Hematopoietic multipotent progenitor cell (in vitro differentiated cells): Measurements from ENCODE around the gene OGFOD2. TPM values are rescaled to one million over a fixed set of nuclear protein-coding genes. Genes with fewer than 3 reads are reported as not detected.

Source experiments
- DNase-seq, 3 donors: peaks; one replicate each; pipeline ENCODE4 v3.0.0-alpha.2; 2011 to 2015; ENCODE audit warnings: low read depth in 2 of 3, low spot score in 2 of 3
- total RNA-seq: library from RNA; depleted of rRNA; stranded (reverse); fragments of >200 nt; gene quantifications from one replicate; pipeline ENCODE4 v1.2.3, GENCODE V29; 2012

Gene OGFOD2
- total RNA-seq, 1 donor = 35.0 TPM

DNA sequence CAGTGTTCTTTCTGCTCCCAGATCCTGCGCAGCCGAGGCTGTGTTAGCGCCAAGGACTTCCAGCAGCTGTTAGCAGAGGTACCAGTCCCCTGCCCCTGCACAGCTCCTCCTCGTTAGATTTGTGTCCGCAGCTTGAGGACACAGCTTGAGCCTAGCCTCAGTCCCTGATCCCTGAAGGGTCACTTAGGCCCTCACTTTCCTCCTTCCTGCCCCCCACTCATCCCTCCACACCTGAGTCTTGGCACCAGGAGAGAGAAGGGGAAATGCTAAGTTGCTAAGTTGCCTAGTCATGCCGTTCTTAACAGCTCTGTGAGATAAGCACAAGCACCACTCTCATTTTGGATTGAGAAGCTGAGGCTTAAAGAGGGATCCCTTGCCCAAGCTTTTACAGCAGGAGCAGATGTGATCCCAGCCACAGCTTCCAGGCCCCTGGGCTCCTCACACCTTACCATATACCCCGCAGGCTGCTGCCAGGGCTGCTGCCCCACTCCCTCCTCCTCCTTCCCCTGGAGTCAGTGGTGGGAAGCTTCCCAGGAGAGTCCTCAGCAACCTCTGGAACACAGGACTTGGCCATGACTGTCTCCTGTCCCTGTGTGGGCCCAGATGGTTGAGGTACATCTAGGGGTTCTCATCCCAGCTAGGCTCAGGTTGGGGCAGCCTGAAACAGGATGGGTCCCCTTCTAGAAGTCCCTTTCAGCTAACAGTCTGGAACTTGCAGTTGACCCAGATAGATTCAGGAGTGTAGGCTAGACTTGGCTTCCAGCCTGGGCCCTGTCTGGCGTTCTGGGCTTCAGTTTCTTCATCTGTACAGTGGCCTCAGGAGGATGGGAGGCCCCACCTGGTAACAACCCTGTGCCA, 975 bp downstream of the OGFOD2 start:
- peak in 1 of 3 donors; percentile 33 for DNase-seq

DNA sequence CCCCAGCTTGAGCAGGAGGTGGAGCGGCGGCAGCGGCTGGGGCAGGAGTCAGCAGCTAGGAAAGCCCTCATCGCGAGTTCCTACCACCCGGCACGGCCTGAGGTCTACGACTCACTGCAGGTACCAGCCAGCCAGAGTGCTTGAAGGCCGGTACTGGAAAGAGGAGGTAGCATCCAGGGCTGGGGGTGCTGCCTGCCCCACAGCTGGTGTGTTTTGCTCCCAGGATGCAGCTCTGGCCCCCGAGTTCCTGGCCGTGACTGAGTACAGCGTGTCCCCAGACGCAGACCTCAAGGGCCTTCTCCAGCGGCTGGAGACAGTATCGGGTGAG, 1.6 kb downstream of the OGFOD2 start:
- no peak for DNase-seq

DNA sequence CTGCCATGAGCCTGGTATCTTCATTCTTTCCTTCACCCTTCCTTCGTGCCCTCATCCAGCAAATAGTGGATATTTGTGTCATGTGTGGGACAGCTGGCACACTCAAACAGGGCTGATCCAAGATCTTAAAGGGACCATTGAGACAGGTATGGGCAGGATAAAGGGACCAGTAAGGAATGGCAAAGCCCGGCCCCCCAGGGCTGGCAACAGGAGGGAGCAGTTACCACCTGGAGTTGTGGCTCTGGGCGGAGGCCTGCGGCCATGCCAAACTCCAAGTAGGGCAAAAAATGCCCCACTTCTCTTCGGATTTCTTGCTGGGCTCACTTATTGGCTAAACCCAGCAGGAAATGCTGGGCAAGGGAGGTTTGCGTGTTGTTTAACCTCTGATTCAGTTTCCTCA, 2.1 kb downstream of the OGFOD2 start:
- DNase-seq = no peak

DNA sequence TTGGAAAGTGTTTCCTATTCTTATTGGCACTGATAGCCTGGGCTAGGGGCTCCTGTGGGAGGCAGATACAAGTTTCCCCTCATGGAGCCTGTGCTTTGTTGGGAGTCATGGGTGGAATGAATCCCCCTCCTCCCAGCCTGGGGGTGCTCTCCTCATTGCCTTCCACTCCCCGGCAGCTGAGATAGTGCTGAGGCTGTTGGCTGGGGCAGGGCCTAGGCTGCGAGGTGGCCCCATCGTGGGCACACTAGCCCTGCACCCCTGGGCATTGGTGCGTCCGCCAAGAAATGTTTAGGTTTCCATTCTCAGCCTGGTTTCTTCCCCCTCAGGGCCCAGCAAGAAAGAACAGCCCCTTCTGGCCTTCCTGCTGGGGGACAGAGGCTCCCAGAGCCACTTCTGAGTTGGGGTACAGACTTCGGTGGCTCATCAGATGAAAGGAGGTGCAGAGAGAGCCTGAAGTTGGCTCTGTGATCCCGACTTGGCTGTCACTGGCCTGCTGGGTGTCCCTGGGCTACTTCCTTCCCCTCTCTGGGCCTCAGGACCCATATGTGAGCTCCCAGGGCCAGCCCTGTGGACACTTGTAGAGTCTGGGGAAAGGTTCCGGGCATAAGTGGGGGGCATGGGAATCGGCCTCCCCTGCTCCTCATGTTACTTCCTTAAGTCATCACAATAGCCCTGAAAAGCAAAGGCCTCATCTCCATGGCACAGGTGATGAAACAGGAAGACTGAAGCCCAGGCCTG, 2.8 kb downstream of the OGFOD2 start:
- no peak for DNase-seq

DNA sequence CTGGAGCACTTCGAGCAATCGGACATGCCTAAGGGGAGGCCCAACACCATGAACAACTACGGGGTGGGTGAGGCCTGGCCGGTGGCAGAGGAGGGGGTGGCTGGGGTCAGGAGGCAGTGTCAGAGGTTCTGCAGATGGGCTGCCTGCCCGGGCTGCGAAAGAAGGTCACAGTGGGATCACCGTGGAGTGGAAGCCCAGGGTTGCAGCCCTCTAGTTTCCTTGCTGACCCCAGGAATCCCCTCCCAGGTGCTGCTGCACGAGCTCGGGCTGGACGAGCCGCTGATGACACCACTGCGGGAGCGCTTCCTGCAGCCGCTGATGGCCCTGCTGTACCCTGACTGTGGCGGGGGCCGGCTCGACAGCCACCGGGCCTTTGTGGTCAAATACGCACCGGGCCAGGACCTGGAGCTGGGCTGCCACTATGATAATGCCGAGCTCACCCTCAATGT, 3.5 kb downstream of the OGFOD2 start:
- DNase-seq = no peak

DNA sequence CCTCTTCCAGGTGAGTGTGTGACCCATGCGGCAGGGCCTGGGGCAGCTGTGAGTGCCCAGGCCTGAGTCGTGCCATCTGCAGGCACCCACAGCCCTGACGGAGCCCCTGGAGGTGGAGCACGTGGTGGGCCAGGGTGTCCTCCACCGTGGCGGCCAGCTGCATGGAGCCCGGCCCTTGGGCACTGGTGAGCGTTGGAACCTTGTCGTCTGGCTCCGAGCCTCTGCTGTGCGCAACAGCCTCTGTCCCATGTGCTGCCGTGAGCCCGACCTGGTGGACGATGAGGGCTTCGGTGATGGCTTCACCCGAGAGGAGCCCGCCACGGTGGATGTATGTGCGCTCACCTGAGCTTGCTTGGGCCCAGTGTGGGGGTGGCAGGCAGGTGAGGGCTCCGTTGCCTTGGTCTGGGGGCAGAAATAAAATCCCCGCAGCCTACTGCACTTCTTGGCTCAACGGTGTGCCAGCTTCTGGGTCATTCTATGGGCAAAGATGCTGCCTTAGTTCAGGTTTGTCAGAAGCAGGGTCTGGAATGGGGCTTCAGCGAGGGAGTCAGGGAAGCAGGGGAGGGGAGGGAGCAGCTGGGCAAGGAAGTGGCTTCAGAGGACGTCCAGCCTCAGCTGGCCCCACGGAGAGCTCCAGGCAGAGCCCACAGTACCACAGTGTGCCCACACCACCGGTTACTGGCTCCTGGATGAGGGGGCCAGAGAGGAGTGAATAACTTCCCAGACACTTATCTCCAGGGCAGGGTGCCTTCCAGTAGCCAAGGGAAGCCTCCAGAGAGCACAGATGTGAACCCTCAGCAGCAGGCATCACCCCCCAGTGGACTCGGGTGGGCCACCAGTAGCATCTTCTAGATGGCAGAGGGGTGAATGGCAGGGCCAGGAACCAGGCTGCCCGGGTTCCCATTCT, 4.2 kb downstream of the OGFOD2 start:
- DNase-seq = no peak

DNA sequence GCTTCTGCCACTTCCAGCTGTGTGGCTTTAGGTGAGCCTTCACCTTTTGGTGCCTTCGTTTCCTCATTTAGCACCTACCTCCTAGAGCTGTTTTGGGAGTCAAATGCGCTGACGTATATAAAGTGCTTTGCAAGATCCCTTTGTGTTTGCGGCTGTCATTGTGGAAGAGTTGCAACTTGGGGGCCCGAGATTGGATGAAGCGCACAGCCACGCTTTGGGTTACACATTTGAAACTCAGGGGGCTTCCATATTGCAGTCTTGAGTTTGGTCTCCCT, 4.8 kb downstream of the OGFOD2 start:
- no peak for DNase-seq

DNA sequence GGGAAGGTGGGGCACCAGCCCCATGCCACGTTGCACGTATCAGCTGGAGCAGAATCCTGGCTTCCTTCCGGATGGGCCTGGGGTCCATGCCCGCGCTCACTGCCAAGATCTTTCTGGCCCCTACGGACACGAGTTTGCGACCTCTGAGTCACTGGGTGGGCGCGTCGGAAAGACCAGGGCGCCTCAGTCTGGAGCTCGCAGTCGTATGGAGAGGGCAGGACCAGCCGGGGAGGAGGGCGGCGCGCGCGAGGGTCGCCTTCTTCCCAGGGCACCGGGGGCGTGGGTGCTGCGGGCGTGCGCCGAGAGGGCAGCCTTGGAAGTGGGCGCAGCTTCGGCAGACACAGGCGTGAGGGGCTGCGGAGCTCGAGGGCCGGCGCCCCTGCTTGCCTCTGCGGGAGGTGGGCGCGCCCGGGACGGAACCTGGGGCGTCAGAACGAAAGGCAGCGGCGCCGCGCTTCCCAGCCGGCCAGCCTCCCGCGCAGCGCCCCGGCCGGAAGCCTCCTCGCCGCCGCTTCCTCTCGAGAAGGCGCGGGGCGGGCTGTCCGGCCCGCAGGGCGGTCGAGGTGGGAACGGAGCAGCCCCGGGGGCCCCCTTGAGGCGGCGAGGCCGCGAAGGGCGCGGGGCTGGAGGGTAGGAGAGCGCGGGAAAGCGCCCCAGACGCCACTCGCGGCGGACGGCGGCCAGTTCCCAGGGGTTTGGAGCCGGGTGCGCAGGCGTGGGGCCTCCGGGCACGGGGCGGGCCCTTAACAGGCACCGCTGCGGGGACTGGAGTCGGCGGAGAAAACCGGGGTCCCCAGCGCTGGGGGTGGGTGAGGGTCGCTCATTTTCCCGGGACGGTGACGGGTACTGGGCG, 5.4 kb downstream of the OGFOD2 start, which contains the start of gene ARL6IP4:
ARL6IP4 (plus strand) TSS at position 499 of the 853 bp plus-strand sequence. CDS start 459 bp downstream, outside the sequence.
- DNase-seq = peak; percentile 39 to 67 (median 62)

DNA sequence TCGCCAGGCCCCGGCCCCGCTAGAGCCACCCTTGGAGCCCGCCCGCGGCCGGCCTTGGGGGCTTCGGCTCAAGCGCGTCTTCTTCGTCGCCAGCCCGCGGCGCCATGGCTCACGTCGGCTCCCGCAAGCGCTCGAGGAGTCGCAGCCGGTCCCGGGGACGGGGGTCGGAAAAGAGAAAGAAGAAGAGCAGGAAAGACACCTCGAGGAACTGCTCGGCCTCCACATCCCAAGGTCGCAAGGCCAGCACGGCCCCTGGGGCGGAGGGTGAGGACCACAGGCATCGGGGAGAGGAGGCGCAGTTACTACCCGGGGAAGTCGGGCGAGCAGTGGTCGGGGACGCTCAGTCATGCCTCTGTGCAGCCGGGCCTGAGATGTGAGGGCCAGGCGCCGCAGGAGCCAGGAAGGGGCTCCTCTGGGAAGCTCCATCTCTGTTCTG, 6.0 kb downstream of the OGFOD2 start:
- no peak for DNase-seq

DNA sequence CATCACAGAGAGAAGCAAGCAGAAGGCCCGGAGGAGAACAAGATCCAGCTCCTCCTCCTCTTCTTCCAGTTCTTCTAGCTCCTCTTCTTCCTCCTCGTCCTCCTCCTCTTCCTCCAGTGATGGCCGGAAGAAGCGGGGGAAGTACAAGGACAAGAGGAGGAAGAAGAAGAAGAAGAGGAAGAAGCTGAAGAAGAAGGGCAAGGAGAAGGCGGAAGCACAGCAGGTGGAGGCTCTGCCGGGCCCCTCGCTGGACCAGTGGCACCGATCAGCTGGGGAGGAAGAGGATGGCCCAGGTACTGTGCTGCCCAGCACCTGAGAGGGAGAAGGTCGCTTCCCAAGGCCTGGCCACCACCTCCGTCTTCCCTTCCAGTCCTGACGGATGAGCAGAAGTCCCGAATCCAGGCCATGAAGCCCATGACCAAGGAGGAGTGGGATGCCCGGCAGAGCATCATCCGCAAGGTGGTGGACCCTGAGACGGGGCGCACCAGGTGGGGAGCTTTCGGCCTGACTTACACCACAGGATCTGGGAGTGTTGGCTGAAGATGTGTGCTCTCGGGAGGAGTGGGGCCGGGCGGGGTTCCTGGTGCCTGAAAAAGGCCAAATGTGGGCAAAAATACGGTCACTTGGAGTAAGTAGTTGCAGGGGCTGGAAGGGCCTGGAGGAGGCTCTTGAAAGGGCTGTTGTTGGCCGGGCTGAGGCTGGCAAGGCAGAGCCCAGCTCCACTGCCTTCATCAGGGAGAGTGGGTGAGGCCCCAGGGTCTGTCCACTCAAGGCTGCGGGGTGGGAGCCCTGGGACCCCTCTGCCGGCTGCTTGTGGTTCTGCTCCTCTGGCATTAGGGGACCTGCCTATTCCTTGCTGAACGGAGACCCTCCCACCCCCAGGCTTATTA, 6.8 kb downstream of the OGFOD2 start:
- no peak for DNase-seq

DNA sequence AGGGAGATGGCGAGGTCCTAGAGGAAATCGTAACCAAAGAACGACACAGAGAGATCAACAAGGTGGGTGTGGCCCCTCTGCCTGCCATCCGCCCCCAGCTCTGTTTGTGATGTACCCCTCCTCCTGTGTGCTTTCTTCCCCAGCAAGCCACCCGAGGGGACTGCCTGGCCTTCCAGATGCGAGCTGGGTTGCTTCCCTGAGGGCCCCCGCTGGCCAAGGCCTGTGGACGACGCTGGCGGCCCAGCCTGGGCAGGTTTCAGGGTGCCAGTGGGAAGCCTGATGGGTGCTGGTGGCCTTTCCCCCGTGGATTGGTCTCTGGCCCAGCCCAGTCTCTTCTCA, 7.4 kb downstream of the OGFOD2 start:
- no peak for DNase-seq

DNA sequence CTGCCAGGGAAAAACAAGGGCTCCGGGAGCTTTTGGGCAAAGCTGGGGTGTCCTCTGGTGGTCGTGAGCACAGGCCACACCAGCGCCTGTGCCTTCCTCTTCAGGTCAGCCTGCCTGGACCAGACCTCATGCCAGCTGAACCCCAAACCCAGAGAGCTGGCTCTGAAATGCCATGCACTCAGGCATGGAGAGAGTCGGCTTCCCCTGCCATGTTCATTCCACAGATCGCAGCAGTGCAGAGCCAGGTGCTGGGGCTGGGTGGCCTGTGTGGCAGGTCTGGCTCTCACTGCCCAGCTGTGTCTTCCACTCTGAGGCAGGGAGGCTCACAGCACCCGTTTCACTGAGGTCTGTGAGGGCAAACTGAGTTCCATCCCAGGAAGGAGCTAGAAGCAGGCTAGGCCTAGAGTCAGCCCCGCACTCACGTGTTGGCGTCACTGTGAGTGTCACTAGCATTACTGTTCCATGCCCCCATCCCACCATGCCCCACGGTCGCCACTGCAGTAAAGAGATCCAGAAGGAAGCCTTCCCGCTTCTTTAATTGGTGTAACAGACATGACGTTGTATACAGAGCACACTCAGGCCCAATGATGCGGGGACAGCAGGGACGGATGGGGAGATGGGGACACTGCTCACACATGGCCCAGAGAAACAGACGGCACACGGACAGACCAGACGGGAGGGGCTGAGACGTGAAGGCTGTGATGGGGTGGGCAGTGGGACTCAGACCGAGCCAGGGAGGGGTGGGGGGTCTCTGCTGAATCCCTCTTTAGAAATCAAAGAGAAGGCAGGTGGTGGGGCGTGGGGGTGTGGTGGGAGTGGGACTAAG, 8.1 kb downstream of the OGFOD2 start:
- no peak for DNase-seq

DNA sequence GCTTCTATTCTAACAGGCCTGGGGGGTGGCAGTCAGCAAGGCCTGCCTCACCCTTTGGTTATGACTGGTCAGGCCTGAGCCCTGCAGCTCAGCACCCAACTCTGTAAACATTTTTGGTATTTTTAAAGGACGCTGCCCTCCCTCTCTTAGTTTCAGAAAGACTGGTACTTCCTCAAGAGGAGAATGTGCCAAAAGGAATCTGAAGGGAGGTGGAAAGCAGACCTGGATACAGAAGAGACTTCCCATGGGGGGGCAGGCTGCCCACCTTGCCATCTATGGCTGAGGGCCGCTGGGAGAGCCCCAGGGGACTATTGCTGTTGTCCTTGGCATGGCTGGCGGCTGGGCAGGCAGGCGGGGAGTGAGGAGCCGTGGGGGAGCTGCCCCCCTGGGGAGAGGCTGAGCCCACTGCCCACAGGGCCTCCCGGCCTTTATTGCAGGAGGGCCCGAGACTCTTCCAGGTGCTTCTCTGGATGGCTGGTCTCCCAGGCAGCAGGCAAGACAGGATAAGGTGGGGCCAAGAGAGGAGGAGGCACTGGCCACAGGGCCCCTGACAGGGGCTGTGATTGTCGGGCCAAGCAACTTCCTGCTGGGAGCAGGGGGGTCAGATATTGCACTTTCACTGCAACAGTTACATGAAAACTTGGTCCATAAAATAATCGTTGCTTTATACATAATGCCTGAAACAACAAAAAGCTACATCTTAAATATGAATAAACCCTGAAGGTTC, 8.9 kb downstream of the OGFOD2 start:
- DNase-seq = no peak

DNA sequence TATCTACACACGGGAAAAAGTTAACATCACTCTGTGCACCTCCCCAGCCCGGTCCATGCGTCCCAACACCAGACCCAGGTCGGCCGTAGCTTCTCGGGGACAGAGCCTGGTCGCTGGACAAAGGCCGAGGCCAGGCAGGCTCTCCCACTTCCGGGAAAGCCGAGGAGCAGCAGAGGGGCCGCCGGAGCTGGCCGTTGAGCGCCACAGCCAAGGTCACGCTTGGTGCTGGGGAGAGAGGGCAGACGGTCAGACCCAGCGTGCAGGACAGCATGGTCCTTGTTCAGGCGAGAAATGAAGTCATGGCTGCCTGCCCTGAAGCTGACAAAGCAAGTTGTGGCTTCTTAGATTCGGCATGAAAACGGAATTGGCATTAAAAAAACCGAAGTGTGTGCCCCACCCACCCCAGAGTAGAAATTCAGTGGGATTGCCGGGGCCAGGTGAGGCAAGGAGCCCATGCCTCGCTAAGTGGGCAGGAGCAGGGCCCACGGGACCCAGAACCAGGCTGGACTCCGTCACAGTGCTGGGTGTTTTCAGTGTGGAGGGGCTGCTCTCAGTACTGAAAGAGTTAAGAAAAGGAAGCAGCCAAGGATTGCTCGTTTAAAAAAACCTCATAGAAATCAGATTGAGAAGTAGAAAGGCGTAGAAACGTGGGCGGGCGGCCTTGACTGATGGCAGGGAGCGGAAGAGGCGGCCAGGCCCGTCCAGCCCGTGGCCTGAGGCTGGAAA, 9.7 kb downstream of the OGFOD2 start:
- peak in 1 of 3 donors; percentile 33 for DNase-seq

DNA sequence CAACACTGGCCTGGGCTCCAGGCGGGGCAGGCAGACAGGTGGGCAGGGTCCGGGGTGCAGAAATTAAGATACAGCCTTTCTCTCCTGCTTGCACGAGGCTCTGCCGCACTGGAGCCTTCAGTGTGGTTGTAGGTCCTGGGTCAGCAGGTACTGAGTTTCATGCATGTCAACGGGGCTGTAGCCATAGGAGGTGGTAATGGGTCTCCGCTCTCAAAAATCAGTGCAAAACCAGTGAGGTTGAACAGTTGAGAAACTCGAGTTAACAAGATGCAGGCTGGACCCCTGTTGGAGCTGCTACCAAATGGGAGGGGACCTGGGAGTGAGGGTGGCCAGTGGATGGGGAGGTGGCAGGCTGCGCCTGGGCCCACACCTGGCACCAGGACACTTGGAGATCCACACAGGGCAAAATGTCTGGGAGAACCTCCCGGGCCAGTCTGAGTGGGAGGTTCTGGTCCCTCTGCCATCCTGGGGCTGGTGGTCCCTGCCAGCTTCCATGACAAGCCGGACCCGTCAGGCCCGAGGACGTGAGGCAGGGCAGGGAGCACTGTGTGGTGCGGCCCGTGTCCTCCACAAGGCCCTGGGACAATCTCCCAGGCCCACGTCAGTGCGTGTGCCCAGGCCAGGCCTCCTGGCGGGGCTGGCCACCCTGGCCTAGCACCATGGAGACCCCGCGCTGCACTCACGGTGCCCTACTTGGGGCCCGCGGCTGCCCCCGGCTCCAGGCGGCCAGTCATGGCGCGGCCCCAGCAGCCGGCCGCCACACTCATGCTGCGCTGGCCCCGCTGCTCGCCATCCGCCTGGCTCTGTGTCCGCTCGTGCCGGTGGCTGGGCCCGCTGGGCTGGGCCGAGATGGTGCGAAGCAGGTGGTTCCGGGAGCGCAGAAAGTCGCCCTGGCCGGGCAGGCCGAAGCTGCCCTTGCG, 10.6 kb downstream of the OGFOD2 start:
- DNase-seq = no peak

DNA sequence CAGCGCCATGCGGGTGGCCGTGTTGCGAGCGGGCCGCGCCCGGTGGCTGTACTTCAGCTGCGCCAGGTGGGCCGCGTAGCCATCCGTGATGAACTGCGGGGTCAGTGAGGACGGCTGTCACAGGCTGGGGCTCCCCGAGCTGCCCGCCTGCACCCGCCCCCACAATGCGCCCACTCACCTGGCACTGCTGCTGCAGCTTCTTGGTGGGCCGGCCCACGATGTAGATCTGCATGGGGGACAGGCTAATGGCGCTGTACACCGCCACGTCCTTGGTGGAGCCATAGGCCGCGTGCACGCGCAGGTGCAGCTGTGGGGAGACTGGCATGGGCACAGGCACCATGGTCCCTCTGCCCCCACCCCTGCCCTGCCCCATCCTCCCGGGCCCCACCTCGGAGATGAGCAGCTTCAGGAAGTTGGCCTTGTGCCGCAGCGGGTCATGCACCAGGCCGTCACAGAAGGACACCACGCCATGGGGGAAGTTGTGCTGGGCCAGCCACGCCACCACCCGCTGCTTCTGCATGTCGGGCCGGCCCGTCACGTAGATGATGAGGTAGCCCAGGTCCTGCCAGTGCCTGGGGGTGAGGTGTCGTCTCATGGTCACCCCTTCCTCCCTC, 11.3 kb downstream of the OGFOD2 start:
- no peak for DNase-seq
